GM18907 (cell line): ENCODE measurements around the gene DNAH3.
"Not testable (repeated sequence)": the region's sequence is repeated elsewhere in the genome, so short reads cannot be mapped to it uniquely, and the experiment has no call there.

Source experiments
- ATAC-seq: cut with Tn5 transposase; IDR thresholded peaks from one replicate; pipeline ENCODE4 v1.9.1; 2021; ENCODE audit warnings: mild to moderate bottlenecking, moderate library complexity; ENCODE audit not compliant: unreplicated experiment

The DNAH3 gene

GRCh38 chr16:20948444-20948843, 202.2 kb downstream of the DNAH3 start:
- no peak for ATAC-seq

- ATAC-seq: no peak
Observed at GRCh38 chr16:20946015-20946629, 204.5 kb downstream of the DNAH3 start.

GRCh38 chr16:20945575-20945875, 205.1 kb downstream of the DNAH3 start:
- not testable (repeated sequence) for ATAC-seq

GRCh38 chr16:20944861-20945574, 205.6 kb downstream of the DNAH3 start:
- ATAC-seq: no peak

- no peak for ATAC-seq
Observed at GRCh38 chr16:20942256-20942655, 208.4 kb downstream of the DNAH3 start.

GRCh38 chr16:20941636-20941926, 209.1 kb downstream of the DNAH3 start:
- ATAC-seq: no peak

- no peak for ATAC-seq
Observed at GRCh38 chr16:20940871-20941635, 209.6 kb downstream of the DNAH3 start.

GRCh38 chr16:20939611-20940010, 211.0 kb downstream of the DNAH3 start:
- ATAC-seq: no peak

GRCh38 chr16:20938426-20938825, 212.2 kb downstream of the DNAH3 start:
- ATAC-seq: no peak

GRCh38 chr16:20937736-20938135, 212.9 kb downstream of the DNAH3 start:
- ATAC-seq: no peak

- no peak for ATAC-seq
Observed at GRCh38 chr16:20933589-20933988, 217.1 kb downstream of the DNAH3 start.

GRCh38 chr16:20931066-20931600, 219.5 kb downstream of the DNAH3 start:
- ATAC-seq: no peak

- no peak for ATAC-seq
Observed at GRCh38 chr16:20930365-20930690, 220.3 kb downstream of the DNAH3 start.

GRCh38 chr16:20929676-20930364, 220.8 kb downstream of the DNAH3 start:
- ATAC-seq: not testable (repeated sequence)

- no peak for ATAC-seq
Observed at GRCh38 chr16:20928774-20929411, 221.8 kb downstream of the DNAH3 start.

GRCh38 chr16:20925751-20926150, 224.9 kb downstream of the DNAH3 start:
- ATAC-seq: no peak

GRCh38 chr16:20923876-20924275, 226.8 kb downstream of the DNAH3 start:
- no peak for ATAC-seq

GRCh38 chr16:20920799-20921198, 229.8 kb downstream of the DNAH3 start:
- no peak for ATAC-seq

GRCh38 chr16:20920091-20920490, 230.6 kb downstream of the DNAH3 start:
- ATAC-seq: no peak

- no peak for ATAC-seq
Observed at GRCh38 chr16:20918486-20919239, 232.0 kb downstream of the DNAH3 start.
